ENCODE measurements around the gene FNBP1.
"Not testable (repeated sequence)": the region's sequence is repeated elsewhere in the genome, so short reads cannot be mapped to it uniquely, and the experiment has no call there.

Gene FNBP1

DNA sequence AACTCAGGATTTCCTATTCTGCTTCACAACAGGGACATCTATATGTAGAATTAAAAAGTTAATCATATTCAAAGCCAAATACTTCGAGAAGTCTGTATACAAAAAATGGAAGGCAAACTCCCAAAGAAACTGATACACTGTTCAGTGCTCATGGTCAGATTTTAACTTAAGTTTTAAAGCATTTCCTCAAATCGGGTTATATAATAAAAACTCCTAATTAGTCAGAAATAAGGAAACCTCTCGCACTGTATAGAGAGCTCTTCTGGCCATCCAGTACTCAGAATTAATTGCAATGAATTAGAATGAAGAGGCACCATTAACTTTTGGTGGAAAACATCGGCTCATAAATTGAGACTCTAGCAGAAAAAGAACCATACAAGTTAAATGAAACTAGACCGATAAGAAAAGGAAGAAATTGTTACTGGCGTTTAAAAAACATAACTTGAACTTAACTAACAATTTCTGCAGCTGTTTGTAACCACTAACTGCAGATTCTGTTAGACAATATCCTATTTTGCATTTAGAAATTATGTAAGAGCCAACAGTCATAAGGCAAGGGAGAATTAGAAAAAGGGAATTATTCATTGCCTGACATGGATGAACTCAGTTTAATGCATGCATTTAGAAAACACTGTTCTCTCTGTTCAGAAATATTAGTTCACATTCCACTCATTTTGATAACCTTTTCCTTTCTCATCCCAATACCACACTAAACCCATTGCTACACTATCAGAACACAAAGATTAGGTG is 96.6 kb downstream of the FNBP1 start:
- FAIRE-seq: no peak

DNA sequence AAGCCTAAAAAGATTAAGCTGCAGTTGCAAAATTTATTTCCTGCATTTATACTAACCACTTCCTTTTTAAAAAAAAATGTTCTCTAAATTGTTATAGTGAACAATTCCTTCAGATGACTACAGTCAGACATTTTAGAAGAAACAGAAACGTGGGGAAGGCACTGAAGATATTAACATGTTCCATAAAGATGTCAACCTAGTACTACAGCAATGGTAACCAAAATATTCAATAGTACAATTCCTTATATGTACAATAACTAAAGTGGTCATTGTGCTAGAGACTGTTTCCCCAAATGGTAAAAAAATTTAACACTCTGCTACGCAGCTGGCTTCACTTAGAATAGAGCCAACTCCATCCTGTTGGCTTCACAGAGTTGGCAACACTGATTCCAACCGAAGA is 97.7 kb downstream of the FNBP1 start:
- no peak for FAIRE-seq

DNA sequence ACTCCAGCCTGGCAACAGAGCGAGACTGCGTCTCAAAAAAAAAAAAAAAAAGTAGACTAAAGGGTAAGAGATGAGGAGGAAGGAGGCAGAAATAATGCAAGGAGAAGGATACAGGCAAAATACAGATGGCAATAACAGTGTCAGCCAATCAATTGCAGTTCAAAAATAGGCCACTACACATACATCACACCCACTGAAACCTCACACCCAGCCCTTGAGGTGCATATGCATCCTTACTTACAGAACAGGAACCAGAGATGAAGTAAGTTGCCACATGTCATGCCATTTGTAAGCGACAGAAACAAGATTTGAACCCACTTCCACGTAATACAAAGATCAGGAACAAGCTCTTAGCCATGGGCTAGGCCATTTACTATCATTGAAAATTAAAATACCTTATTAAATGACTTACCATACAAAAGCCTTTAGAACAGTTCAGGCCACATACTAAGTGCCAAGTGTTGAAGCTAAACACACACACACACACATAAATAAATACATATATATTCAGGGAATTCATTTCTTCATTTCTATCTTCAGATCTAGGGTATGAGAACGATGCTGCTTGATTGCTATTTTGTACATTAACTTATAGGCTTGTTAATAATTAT is 98.4 kb downstream of the FNBP1 start:
- no peak for FAIRE-seq

DNA sequence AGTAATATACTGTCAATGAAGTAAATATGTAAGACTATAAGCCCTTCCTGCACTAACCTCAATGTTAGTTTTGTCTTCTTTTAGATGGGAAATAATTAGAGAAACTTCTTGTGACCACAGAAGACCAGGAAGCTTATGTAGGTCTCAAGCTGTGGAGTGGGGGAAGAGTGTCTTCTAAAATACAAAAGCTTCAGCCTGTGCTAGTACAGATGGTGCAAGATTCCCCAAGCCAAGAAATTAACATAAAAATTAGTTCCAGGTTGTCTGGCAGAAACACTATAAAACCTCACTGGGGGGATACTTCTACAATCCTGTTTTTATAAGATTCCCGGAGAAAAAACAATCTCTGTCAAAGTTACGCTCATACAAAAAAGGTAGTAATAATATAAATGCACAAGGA is 103.6 kb downstream of the FNBP1 start:
- FAIRE-seq: no peak

DNA sequence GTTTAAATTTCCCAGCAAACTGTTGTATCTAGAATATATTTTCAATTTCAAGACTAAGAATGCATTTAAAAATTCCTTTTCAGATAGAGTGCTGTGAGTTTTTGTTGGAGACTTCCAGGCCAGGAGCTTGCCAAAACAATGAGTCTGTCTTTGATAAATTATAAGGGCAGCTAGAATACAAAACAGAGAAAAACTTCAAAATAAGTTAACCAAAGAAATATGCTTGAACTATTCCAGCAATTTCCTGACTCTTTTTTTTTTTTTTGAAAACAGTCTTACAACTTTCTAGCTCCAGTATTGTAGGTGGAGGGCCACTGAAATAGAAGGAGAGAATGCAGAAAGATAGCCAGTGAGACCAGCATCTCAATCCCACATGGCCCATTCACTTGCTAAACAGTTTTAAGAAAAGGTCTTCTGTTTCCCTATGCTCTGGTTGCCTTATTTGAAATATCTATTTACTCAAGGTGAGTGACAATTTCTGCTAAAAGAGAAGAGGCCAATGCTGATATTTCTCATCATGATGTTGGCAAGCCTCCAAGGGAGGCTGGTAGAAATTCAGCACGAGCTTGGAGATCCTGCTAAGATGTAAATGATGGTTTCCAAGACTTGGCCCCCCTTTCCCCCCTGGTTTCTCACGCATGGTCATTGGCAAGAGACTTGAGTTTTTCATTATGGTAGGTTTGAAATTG is 104.6 kb downstream of the FNBP1 start:
- no peak for FAIRE-seq

DNA sequence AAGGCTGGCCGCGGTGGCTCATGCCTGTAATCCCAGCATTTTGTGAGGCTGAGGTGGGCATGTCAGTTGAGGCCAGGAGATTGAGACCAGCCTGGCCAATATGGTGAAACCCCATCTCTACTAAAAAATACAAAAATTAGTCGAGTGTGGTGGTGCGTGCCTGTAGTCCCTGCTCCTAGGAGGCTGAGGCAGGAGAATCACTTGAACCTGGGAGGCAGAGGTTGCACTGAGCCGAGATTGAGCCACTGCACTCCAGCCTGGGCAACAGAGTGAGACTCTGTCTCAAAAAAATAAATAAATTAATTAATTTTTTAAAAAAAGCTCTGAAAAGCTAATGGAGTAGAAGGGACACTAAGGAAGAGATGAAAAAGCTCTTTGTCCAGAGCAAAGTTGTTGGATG is 105.1 kb downstream of the FNBP1 start:
- not testable (repeated sequence) for FAIRE-seq

DNA sequence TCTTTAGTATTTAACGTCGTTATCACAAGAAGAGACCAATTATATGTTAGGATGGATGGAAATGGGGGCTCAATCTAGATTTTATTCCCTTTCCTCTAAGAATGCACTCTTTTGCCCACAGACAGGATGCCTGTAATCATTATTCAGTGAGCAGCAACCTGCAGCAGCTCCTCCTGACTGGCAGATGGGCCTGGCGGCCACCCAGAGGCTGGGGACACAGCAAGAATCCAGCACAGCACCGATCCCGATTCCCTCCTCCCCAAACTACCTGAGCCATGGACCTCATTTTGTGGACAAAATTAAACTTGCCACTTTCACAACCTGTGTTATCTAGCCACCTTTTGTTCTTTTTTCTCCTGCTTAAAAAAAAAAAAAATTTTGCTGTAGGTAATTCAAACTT is 106.8 kb downstream of the FNBP1 start:
- no peak for FAIRE-seq

DNA sequence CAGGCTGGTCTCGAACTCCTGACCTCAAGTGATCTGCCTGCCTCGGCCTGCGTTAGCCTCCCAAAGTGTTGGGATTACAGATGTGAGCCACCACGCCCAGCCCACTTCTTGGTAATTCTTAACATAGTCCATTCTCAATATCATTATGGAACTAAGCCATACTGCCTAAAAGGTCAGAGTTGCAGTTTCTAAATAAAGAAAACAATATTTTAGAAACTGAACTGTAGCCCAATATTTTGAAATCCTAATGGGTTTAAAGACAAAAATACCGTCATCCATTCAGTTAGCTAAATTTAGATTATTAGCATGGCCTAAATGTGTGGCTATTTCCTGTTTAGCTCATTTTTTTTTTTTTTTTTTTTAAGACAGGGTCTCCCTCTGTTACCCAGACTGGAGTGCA is 108.2 kb downstream of the FNBP1 start:
- no peak for FAIRE-seq

DNA sequence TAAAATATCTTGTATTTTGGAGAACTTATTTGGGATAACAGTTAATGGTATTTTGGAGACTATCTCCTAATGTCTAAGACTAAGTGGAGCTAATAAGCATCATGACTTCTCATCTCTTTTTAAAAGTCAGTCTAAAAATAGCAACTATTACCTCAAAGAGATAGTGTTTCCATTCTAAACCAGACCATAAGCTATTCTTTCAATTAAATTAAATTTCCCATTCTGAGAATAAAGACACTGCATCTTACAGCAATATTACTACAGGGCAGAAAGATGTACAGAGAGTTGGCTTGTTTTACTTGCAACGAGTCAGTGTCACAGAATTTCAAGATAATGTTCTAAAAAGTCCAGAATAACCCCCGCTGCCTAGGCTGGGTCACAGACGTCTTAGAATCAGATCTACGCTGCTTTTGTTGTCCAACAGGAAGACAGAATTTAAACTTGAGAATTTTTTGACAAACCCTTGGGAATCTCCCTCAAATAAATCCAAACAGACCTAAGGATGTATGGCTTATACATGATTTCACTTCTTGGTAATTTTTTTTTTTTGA is 108.9 kb downstream of the FNBP1 start:
- no peak for FAIRE-seq

DNA sequence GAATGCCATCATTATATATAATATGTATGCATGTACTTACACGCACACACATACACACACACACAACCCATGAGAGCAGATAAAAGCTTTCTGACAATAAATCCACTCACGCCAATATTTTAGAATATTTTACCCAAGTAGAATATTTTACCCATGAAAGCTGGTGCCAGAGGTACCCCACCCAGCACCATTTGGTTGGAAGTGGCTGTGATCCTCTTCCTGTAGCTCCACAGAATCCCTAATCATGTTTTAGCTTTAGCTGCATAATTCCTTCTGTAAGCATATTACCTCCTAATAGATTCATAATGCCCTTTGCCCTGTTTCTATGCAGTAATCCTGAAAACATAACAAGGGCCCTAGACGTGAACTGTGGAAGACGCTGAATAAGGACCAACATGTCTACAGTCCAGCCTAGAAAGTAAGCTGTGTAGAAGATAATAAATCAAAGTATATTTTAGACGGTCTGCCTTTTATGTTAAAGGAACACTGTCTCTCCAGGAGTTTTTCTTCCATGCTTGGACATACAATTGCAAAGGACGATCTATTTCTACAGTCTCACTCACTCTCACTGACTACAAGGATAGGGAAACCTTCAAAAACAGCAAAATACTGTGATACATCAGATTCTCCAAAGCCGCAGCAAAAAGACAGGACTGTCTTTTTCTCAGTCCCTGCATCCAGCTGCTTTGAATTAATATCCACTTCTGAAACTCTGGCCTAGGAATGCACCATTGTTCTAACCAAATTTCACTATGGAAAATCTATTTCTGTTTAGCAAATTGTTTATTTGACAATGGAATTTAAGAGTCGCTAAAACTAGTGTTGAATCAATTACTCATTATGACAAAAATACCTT is 109.6 kb downstream of the FNBP1 start:
- no peak for FAIRE-seq

DNA sequence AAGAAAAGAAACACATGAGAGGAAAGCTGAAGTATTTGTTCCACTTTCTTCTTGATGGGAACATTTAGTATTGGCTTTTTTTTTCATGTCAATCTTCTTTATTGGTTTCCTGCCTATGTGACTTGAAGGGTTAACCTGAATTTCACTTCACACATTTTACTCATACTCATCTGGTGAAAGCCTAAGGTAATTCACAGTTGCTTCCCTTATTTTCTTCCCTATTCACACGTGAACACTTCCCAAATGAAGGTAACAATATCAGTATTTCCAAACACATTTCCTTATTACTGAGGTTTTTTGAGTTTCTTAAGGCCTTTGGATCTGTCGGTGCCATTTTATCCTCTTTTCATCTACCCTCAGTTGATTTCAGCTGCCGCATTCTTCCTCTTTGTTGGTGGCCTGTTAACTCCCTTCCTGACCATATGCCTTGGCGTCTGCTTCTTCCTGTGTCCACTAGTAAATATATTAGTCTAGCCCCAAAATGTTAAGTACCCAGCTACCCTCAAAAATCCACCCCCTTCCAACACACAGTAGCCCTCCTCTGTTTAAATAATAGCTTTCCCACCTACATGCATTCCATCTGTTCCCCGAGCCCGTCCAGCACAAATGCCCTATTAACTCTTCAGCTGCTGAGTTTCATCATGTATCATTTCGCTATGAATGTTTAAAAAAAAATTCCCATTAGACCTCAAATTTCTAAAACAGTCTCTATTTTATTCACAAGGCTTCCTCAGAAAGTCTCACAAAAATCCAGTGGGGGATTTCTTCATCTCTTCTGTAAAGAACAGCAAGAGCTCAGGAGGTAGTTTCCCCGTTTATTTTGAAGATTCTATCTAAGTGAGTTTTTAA is 110.5 kb downstream of the FNBP1 start:
- FAIRE-seq: no peak

DNA sequence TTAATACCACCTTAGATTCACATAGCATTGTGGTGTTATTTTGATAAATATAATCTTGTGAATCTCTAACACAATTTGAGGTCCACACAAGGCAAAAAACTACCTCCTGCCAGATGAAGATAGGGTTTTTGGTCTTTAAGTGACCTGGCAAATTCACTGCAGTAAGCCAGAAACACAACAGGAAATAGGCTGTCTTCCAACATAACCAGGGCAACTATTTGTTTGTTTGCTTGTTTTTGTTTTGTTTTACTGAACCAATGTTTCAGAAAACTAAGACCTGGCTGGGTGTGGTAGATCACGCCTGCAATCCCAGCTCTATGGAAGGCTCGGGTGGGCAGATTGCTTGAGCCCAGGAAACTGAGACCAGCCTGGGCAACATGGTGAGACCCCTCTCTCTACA is 112.2 kb downstream of the FNBP1 start:
- no peak for FAIRE-seq

DNA sequence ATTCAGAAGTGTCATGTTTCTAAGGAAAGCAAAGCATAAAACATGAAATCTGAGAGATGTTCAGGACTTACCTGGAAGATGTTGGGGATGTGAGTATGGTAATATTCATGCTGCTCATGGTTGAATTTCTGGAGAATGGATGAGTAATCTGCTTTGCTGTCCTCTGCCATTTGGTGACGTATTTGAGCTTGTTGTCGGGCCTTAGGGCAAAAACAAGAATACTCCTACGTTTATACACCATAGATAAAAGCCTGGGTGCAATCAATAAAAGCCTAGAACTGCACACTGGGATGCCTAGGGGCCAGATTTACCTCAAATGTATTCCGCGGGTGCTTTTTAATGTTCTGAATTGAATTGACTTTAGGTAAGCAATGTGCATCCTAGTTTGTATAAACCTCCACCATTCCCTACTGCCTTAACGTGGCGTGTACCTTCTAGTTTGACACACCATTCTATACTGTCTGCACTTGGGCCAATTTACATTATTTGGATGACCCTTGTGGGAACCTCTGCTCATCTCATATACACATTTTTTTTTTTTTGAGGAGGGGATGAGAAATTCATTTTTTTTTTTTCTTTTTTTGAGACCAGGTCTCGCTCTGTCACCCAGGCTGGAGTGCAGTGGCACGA is 113.4 kb downstream of the FNBP1 start:
- FAIRE-seq: no peak

DNA sequence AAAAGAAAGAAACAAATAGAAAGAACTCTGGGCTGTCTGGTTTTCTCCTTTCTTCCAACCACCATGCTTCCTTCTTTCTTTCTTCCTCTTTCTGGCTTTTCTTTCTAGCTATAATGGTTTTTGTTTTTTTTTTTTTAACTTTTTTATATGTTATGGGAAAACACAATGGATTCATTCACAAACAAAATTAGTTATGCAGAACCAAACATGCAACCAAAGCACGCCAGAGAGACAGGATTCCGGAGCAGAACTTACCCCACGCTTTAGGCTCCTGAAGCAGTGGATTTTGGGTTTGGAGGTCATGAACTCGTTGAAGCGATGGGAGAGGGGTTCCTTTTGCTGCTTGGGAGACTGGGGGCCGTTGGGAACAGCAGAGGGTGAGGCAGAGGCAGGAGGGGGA is 119.4 kb downstream of the FNBP1 start:
- no peak for FAIRE-seq

DNA sequence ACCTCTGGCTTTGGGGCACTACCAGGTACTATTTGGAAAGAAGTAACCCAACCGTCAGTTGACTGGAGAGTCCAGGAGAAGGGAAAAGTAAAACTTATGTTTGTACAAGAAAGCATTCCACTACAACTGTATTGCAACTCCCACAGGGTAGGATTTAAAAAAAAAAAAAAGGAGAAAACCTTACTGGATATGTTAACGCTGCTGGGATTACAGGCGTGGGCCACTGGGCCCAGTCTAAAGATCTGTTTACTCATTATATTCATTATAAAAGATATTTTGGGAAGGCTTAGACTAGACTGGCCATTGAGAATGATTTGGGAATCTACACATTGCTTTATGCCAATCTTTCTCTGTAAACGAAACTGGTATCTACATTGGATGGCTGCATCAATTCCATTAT is 121.1 kb downstream of the FNBP1 start:
- FAIRE-seq: no peak

DNA sequence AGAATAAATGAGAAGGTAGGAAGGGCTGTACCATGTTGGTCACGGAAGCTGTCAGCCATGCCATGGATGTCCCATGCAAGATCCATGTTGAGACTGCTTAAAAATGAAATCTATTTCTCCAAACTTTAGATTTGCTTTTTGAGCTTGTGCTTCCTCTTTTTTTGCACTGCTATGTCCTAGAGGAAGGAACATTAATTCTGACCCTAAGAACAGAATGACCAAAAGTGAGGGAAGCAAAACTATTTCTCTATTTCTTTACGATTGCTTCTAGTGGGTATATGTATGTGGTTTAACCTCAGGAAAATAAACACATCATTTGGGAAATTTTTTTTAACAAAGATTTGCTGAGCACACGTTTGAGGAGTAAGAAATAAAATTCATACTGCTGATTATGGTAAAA is 123.1 kb downstream of the FNBP1 start:
- FAIRE-seq: no peak

DNA sequence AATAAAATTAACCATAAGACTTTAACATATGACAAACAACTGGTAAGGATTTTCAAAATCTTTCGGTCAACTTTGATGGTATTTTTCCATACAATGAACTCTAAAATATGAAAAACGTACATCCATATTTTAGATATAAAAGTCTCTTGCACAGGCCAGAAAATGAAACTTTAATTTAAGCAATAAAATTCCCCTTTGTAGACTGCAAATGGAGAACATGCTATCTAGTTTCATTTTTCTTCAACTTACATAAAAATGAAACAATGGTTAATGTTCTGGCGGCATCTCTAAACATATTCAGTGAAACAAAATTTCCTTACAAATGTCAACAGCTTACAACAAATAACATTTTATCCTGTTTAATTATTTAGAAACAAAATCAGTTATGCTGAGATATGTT is 123.7 kb downstream of the FNBP1 start:
- FAIRE-seq: no peak

DNA sequence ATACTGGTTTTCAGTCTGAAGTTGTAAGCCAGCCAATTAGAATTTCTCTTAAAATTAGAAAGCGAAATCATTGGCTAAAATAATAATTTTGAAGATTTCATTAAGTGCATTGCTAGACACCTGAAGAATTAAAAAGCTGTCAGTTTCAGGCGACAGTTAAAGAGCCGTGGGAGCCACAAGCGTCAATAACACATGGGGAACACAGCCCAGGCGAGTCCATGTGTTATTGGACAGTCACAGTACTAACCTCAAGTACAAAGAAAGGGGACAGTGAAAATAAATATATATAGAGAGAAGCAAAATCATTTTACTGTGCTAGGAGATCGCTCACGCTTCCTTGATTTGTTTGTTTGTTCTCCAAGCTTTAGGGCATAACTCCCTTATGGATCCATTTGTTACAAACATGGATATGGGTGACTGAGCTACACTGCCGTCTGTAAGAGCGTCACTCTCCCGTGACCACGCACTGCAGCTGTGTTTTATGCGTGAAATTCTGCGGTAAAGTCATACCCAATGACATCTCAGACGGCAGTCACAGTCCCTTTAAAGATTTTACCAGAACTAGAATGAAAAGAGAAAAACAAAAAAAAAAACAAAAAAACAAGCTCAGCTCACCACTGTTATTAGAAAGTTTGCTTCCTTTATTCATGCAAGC is 124.6 kb downstream of the FNBP1 start:
- FAIRE-seq: no peak

DNA sequence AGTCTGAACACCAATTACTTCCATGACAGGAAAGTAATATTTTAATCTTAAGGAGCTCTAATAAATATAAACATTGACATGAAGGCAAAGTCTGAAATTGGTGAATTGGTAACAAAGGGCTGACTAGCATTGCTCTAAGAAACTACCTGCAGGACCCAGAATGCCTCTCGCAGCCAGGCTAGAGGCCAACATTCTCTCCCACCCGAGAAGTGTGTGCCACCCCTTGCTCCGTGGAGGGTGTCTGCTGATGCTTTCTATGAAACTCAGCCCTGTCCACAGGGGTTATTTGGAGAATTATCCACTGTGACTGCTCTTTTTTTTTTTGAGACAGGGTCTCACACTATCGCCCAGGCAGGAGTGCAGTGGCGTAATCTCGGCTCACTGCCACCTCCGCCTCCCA is 126.3 kb downstream of the FNBP1 start:
- FAIRE-seq: no peak

DNA sequence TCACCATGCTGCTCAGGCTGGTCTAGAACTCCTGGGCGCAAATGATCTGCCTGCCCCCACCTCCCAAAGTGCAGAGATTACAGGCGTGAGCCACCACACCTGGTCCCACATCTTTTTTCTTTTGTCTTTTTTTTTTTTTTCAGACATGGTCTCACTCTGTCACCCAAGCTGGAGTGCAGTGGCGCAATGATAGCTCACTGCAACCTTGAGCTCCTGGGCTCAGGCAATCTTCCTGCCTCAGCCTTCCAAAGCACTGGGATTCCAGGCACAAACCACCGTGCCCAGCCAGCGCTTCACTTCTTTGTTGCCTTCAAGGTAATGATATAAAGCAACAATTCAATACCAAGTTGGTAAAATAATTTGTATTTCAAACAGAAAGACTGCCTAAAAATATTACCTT is 128.9 kb downstream of the FNBP1 start:
- no peak for FAIRE-seq

Measured in islet of Langerhans (tissue), 1 donor.